ENCODE measurements around the gene SRPX2.

DNA sequence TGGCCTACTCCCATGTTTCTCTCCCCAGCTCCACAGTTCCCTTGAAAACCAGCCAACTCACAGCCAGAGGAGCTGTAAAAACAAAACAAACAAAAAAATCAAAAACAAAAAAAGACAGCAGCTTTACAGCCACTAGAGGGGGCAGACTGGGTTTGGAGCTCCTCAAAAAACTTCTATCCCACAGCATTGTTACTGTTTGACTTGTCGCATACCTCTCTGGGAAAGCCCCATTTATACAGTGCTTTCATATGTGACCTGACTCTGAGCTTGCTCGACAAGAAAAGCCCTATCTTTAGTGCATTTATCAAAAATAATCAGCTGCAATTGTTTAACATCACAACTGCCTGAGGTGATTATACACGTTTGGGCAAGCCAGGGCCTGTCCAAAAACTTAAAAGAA is 29.0 kb upstream of the SRPX2 start:
- no peak for TF ChIP-seq POLR2A (IDR thresholded peaks at IDR 0.05)
- TF ChIP-seq, protein P1, sequence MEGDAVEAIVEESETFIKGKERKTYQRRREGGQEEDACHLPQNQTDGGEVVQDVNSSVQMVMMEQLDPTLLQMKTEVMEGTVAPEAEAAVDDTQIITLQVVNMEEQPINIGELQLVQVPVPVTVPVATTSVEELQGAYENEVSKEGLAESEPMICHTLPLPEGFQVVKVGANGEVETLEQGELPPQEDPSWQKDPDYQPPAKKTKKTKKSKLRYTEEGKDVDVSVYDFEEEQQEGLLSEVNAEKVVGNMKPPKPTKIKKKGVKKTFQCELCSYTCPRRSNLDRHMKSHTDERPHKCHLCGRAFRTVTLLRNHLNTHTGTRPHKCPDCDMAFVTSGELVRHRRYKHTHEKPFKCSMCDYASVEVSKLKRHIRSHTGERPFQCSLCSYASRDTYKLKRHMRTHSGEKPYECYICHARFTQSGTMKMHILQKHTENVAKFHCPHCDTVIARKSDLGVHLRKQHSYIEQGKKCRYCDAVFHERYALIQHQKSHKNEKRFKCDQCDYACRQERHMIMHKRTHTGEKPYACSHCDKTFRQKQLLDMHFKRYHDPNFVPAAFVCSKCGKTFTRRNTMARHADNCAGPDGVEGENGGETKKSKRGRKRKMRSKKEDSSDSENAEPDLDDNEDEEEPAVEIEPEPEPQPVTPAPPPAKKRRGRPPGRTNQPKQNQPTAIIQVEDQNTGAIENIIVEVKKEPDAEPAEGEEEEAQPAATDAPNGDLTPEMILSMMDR (IDR thresholded peaks at IDR 0.05): peak; percentile 11 to 41 (median 33)
